GM19193 (cell line): ENCODE measurements around the gene MID1IP1.

Experiments
- POLR2A ChIP-seq: IDR thresholded peaks from 4 replicates; pipeline ENCODE4 v1.6.1; 2011; ENCODE audit not compliant: insufficient read depth, insufficient read length; ENCODE audit errors: extremely low read depth

MID1IP1 gene

DNA sequence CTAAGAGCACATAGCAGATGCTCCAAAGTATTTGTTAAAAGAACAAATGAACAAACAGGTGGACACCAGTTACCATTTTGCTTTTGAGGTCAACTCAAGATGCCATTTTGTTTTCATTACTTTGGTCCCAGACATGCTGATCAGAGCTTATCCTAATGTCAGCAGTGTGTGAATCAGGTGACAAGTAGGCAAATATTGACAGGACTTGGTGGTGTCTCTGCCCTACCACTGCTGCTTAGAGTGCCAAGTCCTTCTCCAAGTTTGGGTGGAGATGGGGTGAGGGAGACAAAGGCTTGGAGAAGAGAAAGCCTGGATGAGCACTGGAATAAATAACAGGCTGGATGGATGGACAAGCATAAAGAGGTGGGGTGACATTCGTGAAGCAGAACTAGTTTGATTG lies 38.7 kb downstream of the MID1IP1 start:
- TF ChIP-seq POLR2A, result no peak

DNA sequence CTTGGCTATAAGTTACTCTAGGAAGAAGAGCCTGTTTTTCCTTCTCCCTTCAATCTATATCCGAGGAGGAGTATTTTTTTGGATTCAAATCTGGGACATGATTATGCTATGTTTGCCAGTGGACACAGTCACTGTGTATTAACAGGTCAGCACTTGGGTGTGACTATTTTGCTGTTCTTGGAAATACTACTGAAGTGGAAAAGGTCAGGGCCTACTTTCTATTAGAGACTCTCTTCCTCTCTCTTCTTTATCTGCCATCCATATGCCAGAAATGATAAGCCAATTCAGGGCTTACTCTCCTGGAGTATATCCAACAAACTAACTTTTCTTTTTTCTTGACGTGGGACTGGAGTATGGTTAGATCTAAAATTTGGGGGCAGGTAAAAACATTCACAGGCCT lies 40.5 kb downstream of the MID1IP1 start:
- no peak for TF ChIP-seq POLR2A

DNA sequence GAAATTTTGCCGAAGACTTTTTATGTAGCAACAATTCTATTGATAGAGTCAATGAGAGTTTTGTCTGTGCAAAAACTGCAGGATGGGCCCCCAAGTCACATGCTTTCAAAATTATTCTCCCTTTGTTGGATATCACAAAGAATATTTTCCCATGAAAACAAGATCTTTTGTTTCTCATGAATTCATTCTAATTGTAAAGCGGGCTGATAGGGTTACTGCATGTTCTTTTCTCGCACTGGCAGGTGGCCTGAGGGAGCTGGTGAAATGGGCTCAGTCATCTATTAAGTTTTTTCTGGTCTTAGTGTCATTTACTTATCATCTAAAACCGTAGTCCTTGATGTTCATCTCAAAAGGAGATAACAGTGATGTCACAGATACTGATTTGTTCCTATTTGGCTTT lies 44.2 kb downstream of the MID1IP1 start:
- TF ChIP-seq POLR2A, result no peak

DNA sequence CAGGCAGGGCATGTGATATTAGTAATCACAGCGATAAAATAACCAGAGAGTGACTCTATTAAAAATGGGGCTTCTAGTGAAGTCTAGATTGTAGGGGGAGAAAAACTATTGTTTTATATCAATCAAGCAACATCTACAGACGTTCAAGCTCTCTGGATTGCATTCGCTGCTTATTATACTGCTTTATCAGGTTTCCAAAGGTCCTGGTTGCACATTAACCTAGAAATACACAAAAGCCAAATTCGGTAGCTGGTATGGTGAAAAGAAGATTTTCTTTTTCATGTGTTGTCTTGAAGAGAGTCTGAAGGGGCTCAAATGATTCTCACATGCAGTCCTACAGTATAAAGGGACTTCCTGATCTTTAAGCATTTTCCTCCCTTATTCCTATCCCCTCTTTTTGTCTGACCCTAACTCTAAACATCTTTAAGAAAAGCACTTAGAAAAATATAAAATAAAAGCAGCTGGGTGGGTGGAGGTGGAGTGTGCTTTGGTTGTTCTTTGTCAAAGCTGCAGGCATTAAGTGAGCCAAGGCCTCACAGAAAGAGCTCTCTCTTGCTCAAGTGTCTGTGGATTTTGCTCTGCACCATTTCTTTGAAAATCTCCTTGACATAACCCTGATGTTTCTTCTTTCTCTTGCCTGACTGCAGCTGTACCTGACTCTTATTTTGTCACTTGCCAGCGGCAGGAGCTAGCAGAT lies 46.1 kb downstream of the MID1IP1 start:
- TF ChIP-seq POLR2A, result no peak

DNA sequence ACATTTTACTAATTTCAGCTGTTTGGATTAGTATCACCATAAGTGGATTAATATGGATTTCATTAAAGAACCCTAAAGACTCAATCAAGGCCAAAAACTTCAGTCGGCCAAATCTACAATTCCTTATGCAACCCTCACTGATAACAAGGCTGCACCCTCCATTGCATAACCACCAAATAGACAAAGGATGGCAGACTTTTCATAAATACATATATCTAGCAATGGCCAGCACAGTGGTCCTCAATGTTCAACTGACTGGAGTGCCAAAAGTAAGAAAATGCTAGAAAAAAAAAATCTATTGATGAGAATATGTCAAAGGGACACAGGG lies 46.6 kb downstream of the MID1IP1 start:
- no peak for TF ChIP-seq POLR2A

DNA sequence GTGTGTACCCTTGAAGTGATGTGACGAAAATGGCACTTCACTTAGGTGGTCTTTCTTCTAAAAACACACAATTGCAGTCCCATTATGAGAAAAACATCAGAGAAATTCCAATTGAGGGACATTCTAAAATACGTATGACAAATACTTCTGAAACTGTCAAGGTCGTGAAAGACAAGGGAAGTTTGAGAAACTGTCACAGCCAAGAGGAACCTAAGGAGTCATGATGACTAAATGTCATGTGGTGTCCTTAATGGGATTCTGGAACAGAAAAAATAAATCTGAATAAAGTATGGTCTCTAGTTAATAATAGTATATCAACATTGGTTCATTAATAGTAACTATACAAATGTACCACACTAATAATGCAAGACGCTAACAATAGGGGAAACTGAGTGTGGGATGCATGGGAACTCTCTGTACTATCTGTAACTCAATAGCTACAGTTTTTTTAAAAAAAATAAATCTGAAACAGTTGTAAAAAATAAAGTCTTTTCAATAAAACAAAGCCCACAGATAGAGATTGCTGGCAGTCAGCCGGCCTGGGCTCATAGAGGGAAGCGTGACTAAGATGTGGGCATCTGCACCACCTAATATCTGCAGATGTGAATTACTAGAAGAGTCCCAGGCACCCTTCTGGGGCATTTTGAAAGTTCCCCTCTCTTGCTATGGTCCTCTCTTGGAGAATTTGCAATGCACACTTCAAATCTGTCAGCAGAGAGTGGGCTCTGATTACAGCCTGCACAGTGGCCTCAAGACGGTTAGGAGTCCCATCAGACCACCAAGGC lies 47.6 kb downstream of the MID1IP1 start:
- no peak for TF ChIP-seq POLR2A

DNA sequence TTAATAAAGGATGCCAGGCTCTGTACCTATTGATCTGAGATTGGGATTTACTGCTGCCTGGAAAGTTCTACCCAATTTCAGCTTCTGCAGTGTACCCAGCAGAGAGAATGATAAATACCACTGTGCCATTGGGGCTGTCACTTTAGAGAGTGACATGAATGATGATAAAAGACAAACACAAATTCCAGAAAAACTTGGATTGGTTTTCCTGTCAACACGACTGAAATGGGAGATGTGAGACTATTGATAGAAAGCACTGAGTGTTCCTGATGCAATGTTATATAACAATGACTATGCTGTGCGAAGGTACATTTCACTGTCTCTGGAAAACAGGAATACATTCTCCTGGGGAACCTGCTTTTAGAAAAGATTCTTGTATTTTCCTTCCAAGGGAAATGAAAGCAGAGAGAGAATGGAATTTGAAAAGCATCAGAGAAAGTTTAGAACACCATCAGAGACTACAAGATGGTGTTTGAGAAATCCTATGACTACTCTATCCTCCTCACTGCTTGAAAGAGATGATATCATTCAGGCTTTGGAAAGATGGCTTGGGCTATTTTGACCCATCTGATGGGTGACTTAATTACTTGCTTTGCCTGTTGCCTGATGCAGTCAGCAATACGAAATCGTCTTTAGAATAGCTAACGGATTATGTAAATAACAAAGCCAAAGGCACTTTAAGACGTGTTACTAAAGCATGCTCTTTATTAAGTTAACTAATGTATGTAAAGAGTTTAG lies 49.7 kb downstream of the MID1IP1 start:
- no peak for TF ChIP-seq POLR2A

DNA sequence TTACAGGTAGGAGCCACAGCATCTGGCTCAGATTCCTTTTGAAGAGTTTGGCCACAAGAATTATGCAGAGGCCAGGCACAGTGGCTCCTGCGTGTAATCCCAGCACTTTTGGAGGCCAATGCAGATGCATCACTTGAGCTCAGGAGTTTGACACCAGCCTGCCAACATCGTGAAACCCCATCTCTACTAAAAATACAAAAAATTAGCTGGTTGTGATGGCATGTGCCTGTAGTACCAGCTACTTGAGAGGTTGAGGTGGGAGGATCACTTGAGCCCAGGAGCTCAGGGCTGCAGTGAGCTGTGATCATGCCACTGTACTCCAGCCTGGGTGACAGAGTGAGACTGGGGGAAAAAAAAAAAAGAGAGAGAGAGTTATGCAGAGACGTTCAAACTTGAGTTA lies 53.0 kb downstream of the MID1IP1 start:
- TF ChIP-seq POLR2A, result no peak
